Renal pelvis (tissue), 12 donors: ENCODE measurements around the gene CCNI. TPM values are rescaled to one million over a fixed set of nuclear protein-coding genes. Genes with fewer than 3 reads are reported as not detected.

Experiments
- DNase-seq: peaks from one replicate; pipeline ENCODE4 v3.0.0-alpha.2; 2013
- long read RNA-seq, 16 experiments: transcript quantifications; one replicate each; lab custom pipeline, GENCODE V29; 2026
- polyA plus RNA-seq, 3 donors: library from polyadenylated mRNA; unstranded; fragments of 120-200 nt; gene quantifications; one replicate each; pipeline ENCODE4 v1.2.1, GENCODE V29; 2013; ENCODE audit not compliant: insufficient read length in 3 of 3

CCNI gene
- polyA plus RNA-seq, result 100 to 1,000 TPM; 341 to 401 (median 398) TPM
- long read RNA-seq, donor 1, transcript CCNI-201 (7 exons, 2,772 nt), result major isoform, 126 of 171 reads
- long read RNA-seq, donor 1, transcript CCNI-209 (2 exons, 390 nt), result minor isoform, 14 of 171 reads
- long read RNA-seq, donor 1, partial matches to known transcripts, result 30 of 171 reads
- long read RNA-seq, donor 1, other reads (novel, unspliced or antisense), result 0 of 171 reads
- long read RNA-seq, donor 2, transcript CCNI-209 (2 exons, 390 nt), result minor isoform, 11 of 253 reads
- long read RNA-seq, donor 2, transcript CCNI-201 (7 exons, 2,772 nt), result major isoform, 170 of 253 reads
- long read RNA-seq, donor 2, partial matches to known transcripts, result 42 of 253 reads
- long read RNA-seq, donor 2, other reads (novel, unspliced or antisense), result 30 of 253 reads
- long read RNA-seq, donor 3, transcript CCNI-201 (7 exons, 2,772 nt), result major isoform, 124 of 225 reads
- long read RNA-seq, donor 3, transcript CCNI-209 (2 exons, 390 nt), result minor isoform, 16 of 225 reads
- long read RNA-seq, donor 3, partial matches to known transcripts, result 85 of 225 reads
- long read RNA-seq, donor 3, other reads (novel, unspliced or antisense), result 0 of 225 reads
- long read RNA-seq, donor 4, transcript CCNI-209 (2 exons, 390 nt), result minor isoform, 7 of 113 reads
- long read RNA-seq, donor 4, transcript CCNI-201 (7 exons, 2,772 nt), result major isoform, 82 of 113 reads
- long read RNA-seq, donor 4, partial matches to known transcripts, result 24 of 113 reads
- long read RNA-seq, donor 4, other reads (novel, unspliced or antisense), result 0 of 113 reads
- long read RNA-seq, donor 5, transcript CCNI-201 (7 exons, 2,772 nt), result major isoform, 53 of 55 reads
- long read RNA-seq, donor 5, partial matches to known transcripts, result 0 of 55 reads
- long read RNA-seq, donor 5, other reads (novel, unspliced or antisense), result 0 of 55 reads
- long read RNA-seq, donor 6, transcript CCNI-209 (2 exons, 390 nt), result minor isoform, 17 of 236 reads
- long read RNA-seq, donor 6, transcript CCNI-201 (7 exons, 2,772 nt), result major isoform, 147 of 236 reads
- long read RNA-seq, donor 6, partial matches to known transcripts, result 72 of 236 reads
- long read RNA-seq, donor 6, other reads (novel, unspliced or antisense), result 0 of 236 reads
- long read RNA-seq, donor 7, transcript CCNI-209 (2 exons, 390 nt), result minor isoform, 7 of 214 reads
- long read RNA-seq, donor 7, transcript CCNI-201 (7 exons, 2,772 nt), result major isoform, 125 of 214 reads
- long read RNA-seq, donor 7, partial matches to known transcripts, result 69 of 214 reads
- long read RNA-seq, donor 7, other reads (novel, unspliced or antisense), result 13 of 214 reads
- long read RNA-seq, donor 8, transcript CCNI-209 (2 exons, 390 nt), result minor isoform, 7 of 148 reads
- long read RNA-seq, donor 8, transcript CCNI-201 (7 exons, 2,772 nt), result major isoform, 88 of 148 reads
- long read RNA-seq, donor 8, partial matches to known transcripts, result 53 of 148 reads
- long read RNA-seq, donor 8, other reads (novel, unspliced or antisense), result 0 of 148 reads
- long read RNA-seq, donor 9, transcript CCNI-209 (2 exons, 390 nt), result minor isoform, 13 of 263 reads
- long read RNA-seq, donor 9, transcript CCNI-201 (7 exons, 2,772 nt), result major isoform, 175 of 263 reads
- long read RNA-seq, donor 9, partial matches to known transcripts, result 45 of 263 reads
- long read RNA-seq, donor 9, other reads (novel, unspliced or antisense), result 29 of 263 reads
- long read RNA-seq, donor 10, transcript CCNI-201 (7 exons, 2,772 nt), result major isoform, 102 of 167 reads
- long read RNA-seq, donor 10, transcript CCNI-209 (2 exons, 390 nt), result minor isoform, 8 of 167 reads
- long read RNA-seq, donor 10, partial matches to known transcripts, result 57 of 167 reads
- long read RNA-seq, donor 10, other reads (novel, unspliced or antisense), result 0 of 167 reads
- long read RNA-seq, donor 11, transcript CCNI-201 (7 exons, 2,772 nt), result major isoform, 84 of 158 reads
- long read RNA-seq, donor 11, transcript CCNI-209 (2 exons, 390 nt), result minor isoform, 5 of 158 reads
- long read RNA-seq, donor 11, partial matches to known transcripts, result 67 of 158 reads
- long read RNA-seq, donor 11, other reads (novel, unspliced or antisense), result 0 of 158 reads
- long read RNA-seq, donor 12, transcript CCNI-209 (2 exons, 390 nt), result minor isoform, 13 of 292 reads
- long read RNA-seq, donor 12, transcript CCNI-201 (7 exons, 2,772 nt), result major isoform, 218 of 292 reads
- long read RNA-seq, donor 12, partial matches to known transcripts, result 61 of 292 reads
- long read RNA-seq, donor 12, other reads (novel, unspliced or antisense), result 0 of 292 reads
- long read RNA-seq, donor 13, transcript CCNI-201 (7 exons, 2,772 nt), result major isoform, 36 of 80 reads
- long read RNA-seq, donor 13, partial matches to known transcripts, result 34 of 80 reads
- long read RNA-seq, donor 13, other reads (novel, unspliced or antisense), result 6 of 80 reads
- long read RNA-seq, donor 14, transcript CCNI-201 (7 exons, 2,772 nt), result major isoform, 147 of 286 reads
- long read RNA-seq, donor 14, transcript CCNI-209 (2 exons, 390 nt), result minor isoform, 18 of 286 reads
- long read RNA-seq, donor 14, partial matches to known transcripts, result 109 of 286 reads
- long read RNA-seq, donor 14, other reads (novel, unspliced or antisense), result 11 of 286 reads
- long read RNA-seq, donor 15, transcript CCNI-209 (2 exons, 390 nt), result minor isoform, 8 of 189 reads
- long read RNA-seq, donor 15, transcript CCNI-201 (7 exons, 2,772 nt), result major isoform, 133 of 189 reads
- long read RNA-seq, donor 15, partial matches to known transcripts, result 39 of 189 reads
- long read RNA-seq, donor 15, other reads (novel, unspliced or antisense), result 9 of 189 reads
- long read RNA-seq, donor 16, transcript CCNI-209 (2 exons, 390 nt), result minor isoform, 7 of 214 reads
- long read RNA-seq, donor 16, transcript CCNI-201 (7 exons, 2,772 nt), result major isoform, 135 of 214 reads
- long read RNA-seq, donor 16, partial matches to known transcripts, result 65 of 214 reads
- long read RNA-seq, donor 16, other reads (novel, unspliced or antisense), result 7 of 214 reads

GRCh38 chr4:77075869-77076799 lies at the start of gene CCNI:
CCNI (minus strand) TSS chr4:77075989; CDS start chr4:77066362, 9,627 bp downstream.
- DNase-seq, result peak; percentile 98

GRCh38 chr4:77124576-77124975 lies 48.8 kb upstream of the CCNI start:
- no peak for DNase-seq

- DNase-seq, result no peak
Measured at GRCh38 chr4:77123411-77123810, 47.6 kb upstream of the CCNI start.

- no peak for DNase-seq
Measured at GRCh38 chr4:77122656-77123055, 46.9 kb upstream of the CCNI start.

- no peak for DNase-seq
Measured at GRCh38 chr4:77121736-77122240, 46.0 kb upstream of the CCNI start.

GRCh38 chr4:77120886-77121508 lies 45.2 kb upstream of the CCNI start:
- DNase-seq, result no peak

- no peak for DNase-seq
Measured at GRCh38 chr4:77117721-77118120, 41.9 kb upstream of the CCNI start.

- no peak for DNase-seq
Measured at GRCh38 chr4:77113069-77113468, 37.3 kb upstream of the CCNI start.

- no peak for DNase-seq
Measured at GRCh38 chr4:77110730-77111129, 34.9 kb upstream of the CCNI start.

GRCh38 chr4:77104791-77105540 lies 29.2 kb upstream of the CCNI start:
- DNase-seq, result no peak

- DNase-seq, result no peak
Measured at GRCh38 chr4:77104388-77104787, 28.6 kb upstream of the CCNI start.

GRCh38 chr4:77100234-77100633 lies 24.4 kb upstream of the CCNI start:
- DNase-seq, result no peak

GRCh38 chr4:77097611-77098010 lies 21.8 kb upstream of the CCNI start:
- DNase-seq, result no peak

- no peak for DNase-seq
Measured at GRCh38 chr4:77095101-77095821, 19.5 kb upstream of the CCNI start.

- no peak for DNase-seq
Measured at GRCh38 chr4:77094496-77094895, 18.7 kb upstream of the CCNI start.
